Neural progenitor cell (in vitro differentiated cells): ENCODE measurements around the gene IQCK.

ENCODE experiments used
- EZH2 ChIP-seq: fragments of 200-600 bp; sonication (generic); IDR thresholded peaks from 2 replicates; pipeline ENCODE4 v1.6.1; 2017; ENCODE audit warnings: antibody characterized with exemption, mild to moderate bottlenecking, moderate library complexity
- EZH2phosphoT487 ChIP-seq: fragments of 200-600 bp; sonication (generic); IDR thresholded peaks from 2 replicates; pipeline ENCODE4 v1.6.1; 2017; ENCODE audit warnings: antibody characterized with exemption
- TF ChIP-seq, protein P1 (sequence below): fragments of 200-600 bp; sonication (generic); IDR thresholded peaks from 2 replicates; pipeline ENCODE4 v1.5.1; 2017; ENCODE audit warnings: antibody characterized with exemption, mild to moderate bottlenecking

DNA sequence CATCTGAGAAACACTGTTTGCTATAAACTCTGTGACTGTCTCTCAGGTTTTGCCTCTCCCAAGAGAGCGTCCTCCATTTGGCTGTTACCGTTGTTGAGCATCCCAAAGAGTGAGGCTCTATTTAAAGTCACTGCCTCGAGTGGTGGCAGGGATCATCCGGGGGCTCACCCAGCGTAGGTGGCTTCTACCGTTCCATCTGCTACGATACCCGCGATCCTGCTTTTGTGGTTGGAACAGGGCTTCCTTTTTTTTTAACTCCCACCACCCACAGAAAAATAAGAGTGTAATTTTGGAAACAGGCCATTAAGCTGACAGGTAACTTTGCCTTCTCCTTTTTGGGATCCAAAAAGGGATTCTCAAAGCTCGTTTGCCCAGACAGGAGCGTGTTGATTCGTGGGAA is 36.4 kb upstream of the IQCK start:
- TF ChIP-seq, protein P1, sequence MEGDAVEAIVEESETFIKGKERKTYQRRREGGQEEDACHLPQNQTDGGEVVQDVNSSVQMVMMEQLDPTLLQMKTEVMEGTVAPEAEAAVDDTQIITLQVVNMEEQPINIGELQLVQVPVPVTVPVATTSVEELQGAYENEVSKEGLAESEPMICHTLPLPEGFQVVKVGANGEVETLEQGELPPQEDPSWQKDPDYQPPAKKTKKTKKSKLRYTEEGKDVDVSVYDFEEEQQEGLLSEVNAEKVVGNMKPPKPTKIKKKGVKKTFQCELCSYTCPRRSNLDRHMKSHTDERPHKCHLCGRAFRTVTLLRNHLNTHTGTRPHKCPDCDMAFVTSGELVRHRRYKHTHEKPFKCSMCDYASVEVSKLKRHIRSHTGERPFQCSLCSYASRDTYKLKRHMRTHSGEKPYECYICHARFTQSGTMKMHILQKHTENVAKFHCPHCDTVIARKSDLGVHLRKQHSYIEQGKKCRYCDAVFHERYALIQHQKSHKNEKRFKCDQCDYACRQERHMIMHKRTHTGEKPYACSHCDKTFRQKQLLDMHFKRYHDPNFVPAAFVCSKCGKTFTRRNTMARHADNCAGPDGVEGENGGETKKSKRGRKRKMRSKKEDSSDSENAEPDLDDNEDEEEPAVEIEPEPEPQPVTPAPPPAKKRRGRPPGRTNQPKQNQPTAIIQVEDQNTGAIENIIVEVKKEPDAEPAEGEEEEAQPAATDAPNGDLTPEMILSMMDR: no peak
- TF ChIP-seq EZH2phosphoT487: no peak
- no peak for TF ChIP-seq EZH2
